HUDEP-2 (cell line): Measurements from ENCODE around the gene C11orf21.

Experiments
- DNase-seq, 76 experiments: peaks; one replicate each; lab custom pipeline; 2025; ENCODE audit not compliant: unreplicated experiment in 76 of 76; lab: John Stamatoyannopoulos, UW

Gene C11orf21

GRCh38 chr11:2262301-2263070 lies 39.2 kb downstream of the C11orf21 start:
- no peak for DNase-seq

GRCh38 chr11:2261436-2262230 lies 40.1 kb downstream of the C11orf21 start:
- DNase-seq, result no peak

- DNase-seq, result no peak
Observed at GRCh38 chr11:2260491-2261364, 41.0 kb downstream of the C11orf21 start.

- DNase-seq, result no peak
Observed at GRCh38 chr11:2259897-2260451, 41.7 kb downstream of the C11orf21 start.

- no peak for DNase-seq
Observed at GRCh38 chr11:2259466-2259830, 42.3 kb downstream of the C11orf21 start.

GRCh38 chr11:2258501-2259465 lies 42.9 kb downstream of the C11orf21 start:
- DNase-seq, result no peak

GRCh38 chr11:2256951-2257700 lies 44.6 kb downstream of the C11orf21 start:
- no peak for DNase-seq

- DNase-seq, result no peak
Observed at GRCh38 chr11:2256293-2256913, 45.3 kb downstream of the C11orf21 start.

GRCh38 chr11:2252018-2252417 lies 49.7 kb downstream of the C11orf21 start:
- DNase-seq, result no peak

- no peak for DNase-seq
Observed at GRCh38 chr11:2251138-2251537, 50.6 kb downstream of the C11orf21 start.

GRCh38 chr11:2250485-2250884 lies 51.2 kb downstream of the C11orf21 start:
- no peak for DNase-seq

- no peak for DNase-seq
Observed at GRCh38 chr11:2250041-2250440, 51.7 kb downstream of the C11orf21 start.

GRCh38 chr11:2249189-2249916 lies 52.4 kb downstream of the C11orf21 start:
- no peak for DNase-seq

GRCh38 chr11:2248762-2249161 lies 53.0 kb downstream of the C11orf21 start:
- DNase-seq, result no peak

GRCh38 chr11:2248242-2248641 lies 53.5 kb downstream of the C11orf21 start:
- no peak for DNase-seq

- no peak for DNase-seq
Observed at GRCh38 chr11:2247496-2247895, 54.2 kb downstream of the C11orf21 start.
